HepG2 (cell line): Measurements from ENCODE around the gene PTPRC. TPM values are rescaled to one million over a fixed set of nuclear protein-coding genes. Genes with fewer than 3 reads are reported as not detected.

Experiments used
- ATAC-seq: fragments of 200-7000 bp; cut with Tn5 transposase; 3 replicates; pipeline ENCODE4 v1.9.1; 2020; ENCODE audit warnings: mild to moderate bottlenecking, moderate library complexity
- BruUV-seq: library from RNA; stranded (reverse); fragments of 400-500 nt; replicated peaks from 2 replicates; lab custom pipeline; 2021; lab: Mats Ljungman, UMichigan
- CTCF ChIA-PET: fragments of 300-600 bp; formaldehyde crosslinking; extraction: SDS; loops from one replicate; lab custom pipeline; 2021; ENCODE audit warnings: low total read pairs, inconsistent platforms, low intra/inter-chr PET ratio; lab: Yijun Ruan, JAX
- POLR2A ChIA-PET: fragments of 350-600 bp; sonication (Branson Sonifier 250); formaldehyde crosslinking; loops from one replicate; lab custom pipeline; 2020; ENCODE audit warnings: antibody characterized with exemption, inconsistent platforms; lab: Yijun Ruan, JAX
- DNase-seq: peaks from one replicate; pipeline ENCODE4 v3.0.0-alpha.2; 2015; ENCODE audit warnings: low spot score
- FAIRE-seq: peaks from 3 replicates; lab custom pipeline; 2011; peaks lifted over from hg19 to GRCh38; lab: Jason Lieb, UNC
- H2AFZ ChIP-seq: one replicate; pipeline ENCODE4 v1.6.1; 2011; ENCODE audit warnings: low read length, inconsistent platforms
- H3K27ac ChIP-seq: fragments of 300-600 bp; 3 replicates; pipeline ENCODE4 v1.8.0; 2011; ENCODE audit warnings: mixed run types, mild to moderate bottlenecking, mixed read lengths, low read length, inconsistent platforms; ENCODE audit not compliant: insufficient read depth; ENCODE audit errors: extremely low read length
- H3K27me3 ChIP-seq, 2 experiments: fragments of 200-600 bp in 1 of 2; 2 replicates in 1 of 2; 3 replicates in 1 of 2; pipeline versions ENCODE4 v1.6.0 to v1.8.0; 2011; ENCODE audit warnings: low read length in 2 of 2, mild to moderate bottlenecking in 2 of 2, moderate library complexity in 2 of 2, inconsistent platforms in 1 of 2; ENCODE audit not compliant: insufficient read depth in 2 of 2, control insufficient read depth in 1 of 2
- H3K36me3 ChIP-seq, 2 experiments: fragments of 200-600 bp in 1 of 2; replicated peaks in 1 of 2; 2 replicates in 1 of 2; 3 replicates in 1 of 2; pipeline versions ENCODE4 v1.5.1 to v1.8.0; 2011; ENCODE audit warnings: low read length in 2 of 2, inconsistent platforms in 1 of 2; ENCODE audit not compliant: insufficient read depth in 2 of 2, control insufficient read depth in 1 of 2
- H3K4me1 ChIP-seq: 2 replicates; pipeline ENCODE4 v1.5.1; 2012; ENCODE audit warnings: low read length, inconsistent platforms; ENCODE audit not compliant: insufficient read depth
- H3K4me2 ChIP-seq: 2 replicates; pipeline ENCODE4 v1.6.0; 2011; ENCODE audit warnings: low read depth, low read length, inconsistent platforms
- H3K4me3 ChIP-seq, 3 experiments: fragments of 200-600 bp in 1 of 3; sonication (generic), shearing (Covaris generic) in 1 of 3; replicated peaks in 1 of 3; 2 replicates each; pipeline ENCODE4 v1.5.1; 2011 to 2016; ENCODE audit warnings: low read length in 3 of 3, inconsistent platforms in 2 of 3, low read depth in 2 of 3, mild to moderate bottlenecking in 2 of 3, control low read depth in 1 of 3, mixed read lengths in 1 of 3; ENCODE audit not compliant: insufficient read depth in 1 of 3
- H3K79me2 ChIP-seq: one replicate; pipeline ENCODE4 v1.6.1; 2011; ENCODE audit warnings: low read length, inconsistent platforms; ENCODE audit not compliant: insufficient read depth
- H3K9ac ChIP-seq: 2 replicates; pipeline ENCODE4 v1.6.0; 2011; ENCODE audit warnings: mild to moderate bottlenecking, low read depth, low read length, inconsistent platforms; ENCODE audit not compliant: insufficient read depth
- H3K9me3 ChIP-seq: 2 replicates; pipeline ENCODE4 v1.5.1; 2012; ENCODE audit warnings: mild to moderate bottlenecking, low read length
- H4K20me1 ChIP-seq: 2 replicates; pipeline ENCODE4 v1.6.0; 2011; ENCODE audit warnings: inconsistent platforms, mild to moderate bottlenecking, low read length, moderate library complexity; ENCODE audit not compliant: insufficient read depth
- CHCHD3 ChIP-seq: sonication (generic); formaldehyde crosslinking; IDR thresholded peaks from 2 replicates; pipeline ENCODE4 v1.8.0; 2022; ENCODE audit warnings: mild to moderate bottlenecking, missing genetic modification reagents, moderate library complexity
- MAFG ChIP-seq: sonication (generic); formaldehyde crosslinking; IDR thresholded peaks from 2 replicates; pipeline ENCODE4 v1.5.1; 2020; ENCODE audit warnings: mild to moderate bottlenecking, missing genetic modification reagents
- SP1 ChIP-seq, 2 experiments: fragments of 450-650 bp in 1 of 2; sonication (generic) in 1 of 2; formaldehyde crosslinking in 1 of 2; IDR thresholded peaks; 2 replicates each; pipeline versions ENCODE4 v1.4.0 to v1.6.1; 2016 to 2020; ENCODE audit warnings: missing genetic modification reagents in 1 of 2
- TCF12 ChIP-seq, 2 experiments: fragments of 450-650 bp in 1 of 2; sonication (generic) in 1 of 2; formaldehyde crosslinking in 1 of 2; IDR thresholded peaks; 2 replicates each; pipeline versions ENCODE4 v1.6.1 to v1.8.0; 2017 to 2022; ENCODE audit warnings: antibody characterized with exemption in 1 of 2, mild to moderate bottlenecking in 1 of 2, missing genetic modification reagents in 1 of 2, moderate library complexity in 1 of 2
- TP53 ChIP-seq: sonication (generic); formaldehyde crosslinking; conservative IDR thresholded peaks from 2 replicates; pipeline ENCODE4 v1.4.0; 2020; ENCODE audit warnings: missing genetic modification reagents
- XBP1 ChIP-seq: sonication (generic); formaldehyde crosslinking; IDR thresholded peaks from 2 replicates; pipeline ENCODE4 v1.5.0; 2020; ENCODE audit warnings: missing genetic modification reagents
- ZHX2 ChIP-seq, 2 experiments: sonication (generic) in 1 of 2; formaldehyde crosslinking in 1 of 2; IDR thresholded peaks; 2 replicates each; pipeline versions ENCODE4 v1.6.1 to v1.9.0; 2014 to 2022; ENCODE audit warnings: antibody characterized with exemption in 1 of 2, borderline replicate concordance in 1 of 2, inconsistent platforms in 1 of 2, low read depth in 1 of 2, missing genetic modification reagents in 1 of 2
- ZNF441 ChIP-seq: sonication (generic); formaldehyde crosslinking; IDR thresholded peaks from 2 replicates; pipeline ENCODE4 v1.7.0; 2021; ENCODE audit warnings: missing genetic modification reagents, borderline replicate concordance
- ZNF724P ChIP-seq: sonication (generic); formaldehyde crosslinking; IDR thresholded peaks from 2 replicates; pipeline ENCODE4 v1.8.0; 2022; ENCODE audit warnings: missing genetic modification reagents, borderline replicate concordance
- WGBS: methylation state at CpG from one replicate; pipeline ENCODE4 v1.1.6; 2017; ENCODE audit warnings: low lambda C conversion rate; 5-methylcytosine and 5-hydroxymethylcytosine counted together
- in situ Hi-C: cut with HindIII; loops from 2 replicates; pipeline ENCODE4 v1.10.0; 2017; ENCODE audit warnings: low pct_unique_long_range_greater_than_20kb; ENCODE audit not compliant: extremely low pct_ligation_motif_present
- intact Hi-C: fragments of 100-400 bp; cut with micrococcal nuclease; formaldehyde crosslinking; loops from one replicate; pipeline ENCODE4 v1.10.0; 2022; ENCODE audit not compliant: unreplicated experiment
- polyA plus RNA-seq, 8 experiments: library from polyadenylated mRNA; depleted of rRNA in 3 of 8; stranded (reverse) in 7 of 8; unstranded in 1 of 8; fragments of >200 nt; fragmentation: Illumina TruSeq in 4 of 8; extraction: Trizol in 4 of 8; gene quantifications; 2 replicates each; pipeline versions ENCODE4 v1.2.1 to v1.2.3, GENCODE V29; 2011 to 2016; ENCODE audit warnings: low read depth in 4 of 8, missing spikeins in 1 of 8, mixed read lengths in 1 of 8; ENCODE audit not compliant: insufficient read depth in 1 of 8
- total RNA-seq, 5 experiments: library from RNA; depleted of rRNA; stranded (reverse); fragments of >200 nt; fragmentation: Illumina TruSeq; extraction: Trizol; gene quantifications; 2 replicates each; pipeline ENCODE4 v1.2.3, GENCODE V29; 2016; ENCODE audit warnings: low read depth in 1 of 5
- TF ChIP-seq, protein P1 (sequence below): sonication (generic); formaldehyde crosslinking; IDR thresholded peaks from 2 replicates; pipeline ENCODE4 v1.4.0; 2020; ENCODE audit warnings: mild to moderate bottlenecking, missing genetic modification reagents, borderline replicate concordance

The PTPRC gene
- total and polyA plus RNA-seq, 2 of the 13 experiments (the other 11 are each of a cell fraction or from before 2014, with no cell fraction given) = not detected

DNA sequence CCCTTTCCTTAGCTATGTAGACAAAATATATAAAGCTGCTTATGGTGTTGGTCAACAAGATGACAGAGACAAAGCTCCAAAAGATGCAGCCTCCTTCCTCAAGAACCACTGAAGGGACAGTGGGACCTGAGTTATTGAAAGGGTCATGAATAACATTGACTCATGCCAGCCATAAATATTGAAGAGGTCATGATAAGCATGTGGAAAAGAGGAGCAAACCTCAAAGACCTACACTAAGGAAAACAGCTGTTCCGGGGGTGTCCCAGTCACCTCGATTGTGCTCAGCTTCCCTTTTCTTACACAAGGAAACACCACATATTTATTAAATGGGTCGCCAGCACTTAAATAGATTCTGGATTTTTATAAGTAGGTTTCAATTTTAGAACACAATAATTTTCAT lies 112.9 kb downstream of the PTPRC start (continued):
- TF ChIP-seq ZHX2 (IDR thresholded peaks at IDR 0.05; ENCODE audit: low read depth) (no peak), ZHX2 (CRISPR knock-in tag; IDR thresholded peaks at IDR 0.05; ENCODE audit: borderline replicate concordance) (no peak), TP53 (CRISPR knock-in tag) (no peak), ZNF441 (CRISPR knock-in tag) (no peak), XBP1 (CRISPR knock-in tag) (no peak)

GRCh38 chr1:198754670-198755069 lies 115.8 kb downstream of the PTPRC start:
- ATAC-seq (no peak), DNase-seq (no peak), FAIRE-seq (no peak)
- Histone ChIP-seq H3K4me1 (no peaks in the 10 kb centered on the region), H3K79me2 (no peaks in the 10 kb centered on the region), H3K27ac (no peak overlapping the region), H4K20me1 (no peaks in the 10 kb centered on the region), H3K9me3 (no peaks in the 10 kb centered on the region), H3K27me3 (no peaks in the 10 kb centered on the region), H3K36me3 (no peaks in the 10 kb centered on the region), H3K4me2 (no peak overlapping the region), H3K9ac (no peak overlapping the region), H3K4me3 (no peak overlapping the region), H2AFZ (no peak overlapping the region)
- ChIA-PET POLR2A (no interaction called here), CTCF (no interaction called here)
- in situ Hi-C loops = loop anchor here (25.0 kb wide), 1 partner anchor 358 kb away; no protein-coding TSS in a partner anchor
- no TSS peak for BruUV-seq
- intact Hi-C loops = loop anchor here (5.0 kb wide), 2 partner anchors 488 to 798 kb away; no protein-coding TSS in a partner anchor
- 3% methylated on average over 1 of the region's 1 CpG for WGBS
- TF ChIP-seq MAFG = no peak
- no peak for TF ChIP-seq ZNF724P
- no peak for TF ChIP-seq TCF12 (IDR thresholded peaks at IDR 0.05)
- TF ChIP-seq TCF12 (CRISPR knock-in tag; IDR thresholded peaks at IDR 0.05) = no peak
- TF ChIP-seq, protein P1, sequence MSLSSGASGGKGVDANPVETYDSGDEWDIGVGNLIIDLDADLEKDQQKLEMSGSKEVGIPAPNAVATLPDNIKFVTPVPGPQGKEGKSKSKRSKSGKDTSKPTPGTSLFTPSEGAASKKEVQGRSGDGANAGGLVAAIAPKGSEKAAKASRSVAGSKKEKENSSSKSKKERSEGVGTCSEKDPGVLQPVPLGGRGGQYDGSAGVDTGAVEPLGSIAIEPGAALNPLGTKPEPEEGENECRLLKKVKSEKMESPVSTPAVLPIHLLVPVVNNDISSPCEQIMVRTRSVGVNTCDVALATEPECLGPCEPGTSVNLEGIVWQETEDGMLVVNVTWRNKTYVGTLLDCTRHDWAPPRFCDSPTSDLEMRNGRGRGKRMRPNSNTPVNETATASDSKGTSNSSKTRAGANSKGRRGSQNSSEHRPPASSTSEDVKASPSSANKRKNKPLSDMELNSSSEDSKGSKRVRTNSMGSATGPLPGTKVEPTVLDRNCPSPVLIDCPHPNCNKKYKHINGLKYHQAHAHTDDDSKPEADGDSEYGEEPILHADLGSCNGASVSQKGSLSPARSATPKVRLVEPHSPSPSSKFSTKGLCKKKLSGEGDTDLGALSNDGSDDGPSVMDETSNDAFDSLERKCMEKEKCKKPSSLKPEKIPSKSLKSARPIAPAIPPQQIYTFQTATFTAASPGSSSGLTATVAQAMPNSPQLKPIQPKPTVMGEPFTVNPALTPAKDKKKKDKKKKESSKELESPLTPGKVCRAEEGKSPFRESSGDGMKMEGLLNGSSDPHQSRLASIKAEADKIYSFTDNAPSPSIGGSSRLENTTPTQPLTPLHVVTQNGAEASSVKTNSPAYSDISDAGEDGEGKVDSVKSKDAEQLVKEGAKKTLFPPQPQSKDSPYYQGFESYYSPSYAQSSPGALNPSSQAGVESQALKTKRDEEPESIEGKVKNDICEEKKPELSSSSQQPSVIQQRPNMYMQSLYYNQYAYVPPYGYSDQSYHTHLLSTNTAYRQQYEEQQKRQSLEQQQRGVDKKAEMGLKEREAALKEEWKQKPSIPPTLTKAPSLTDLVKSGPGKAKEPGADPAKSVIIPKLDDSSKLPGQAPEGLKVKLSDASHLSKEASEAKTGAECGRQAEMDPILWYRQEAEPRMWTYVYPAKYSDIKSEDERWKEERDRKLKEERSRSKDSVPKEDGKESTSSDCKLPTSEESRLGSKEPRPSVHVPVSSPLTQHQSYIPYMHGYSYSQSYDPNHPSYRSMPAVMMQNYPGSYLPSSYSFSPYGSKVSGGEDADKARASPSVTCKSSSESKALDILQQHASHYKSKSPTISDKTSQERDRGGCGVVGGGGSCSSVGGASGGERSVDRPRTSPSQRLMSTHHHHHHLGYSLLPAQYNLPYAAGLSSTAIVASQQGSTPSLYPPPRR (CRISPR knock-in tag) = no peak
- no peak for TF ChIP-seq CHCHD3 (CRISPR knock-in tag)
- no peak for TF ChIP-seq SP1 (IDR thresholded peaks at IDR 0.05)
- TF ChIP-seq SP1 (CRISPR knock-in tag; IDR thresholded peaks at IDR 0.05) = no peak
